Spleen (tissue), 11 donors: ENCODE data around the gene MC5R. TPM values are rescaled to one million over a fixed set of nuclear protein-coding genes. Genes with fewer than 3 reads are reported as not detected.
A peak's percentile ranks its signal among the peaks of the same experiment; 100 is the strongest.

Source experiments
- DNase-seq: peaks from one replicate; pipeline ENCODE4 v3.0.0-alpha.2; 2020
- H3K27ac ChIP-seq, 8 donors: fragments of 200-600 bp; sonication (generic) in 7 of 8; 1 replicate in 4 of 8; 2 replicates in 4 of 8; pipeline versions ENCODE4 v1.5.0 to v1.8.0; 2016 to 2021; ENCODE audit warnings: inconsistent platforms in 4 of 8, mild to moderate bottlenecking in 4 of 8, moderate library complexity in 1 of 8
- H3K27me3 ChIP-seq, 7 donors: fragments of 200-600 bp; sonication (generic) in 6 of 7; replicated peaks in 1 of 7; 1 replicate in 4 of 7; 2 replicates in 3 of 7; pipeline versions ENCODE4 v1.5.0 to v1.8.0; 2016 to 2021; ENCODE audit warnings: inconsistent platforms in 3 of 7, mild to moderate bottlenecking in 1 of 7
- H3K36me3 ChIP-seq, 6 donors: fragments of 200-600 bp; sonication (generic) in 5 of 6; 1 replicate in 4 of 6; 2 replicates in 2 of 6; pipeline versions ENCODE4 v1.5.0 to v1.8.0; 2016 to 2021; ENCODE audit warnings: inconsistent platforms in 2 of 6
- H3K4me1 ChIP-seq, 6 donors: fragments of 200-600 bp; sonication (generic) in 5 of 6; 1 replicate in 3 of 6; 2 replicates in 3 of 6; pipeline versions ENCODE4 v1.5.0 to v1.8.0; 2016 to 2021; ENCODE audit warnings: inconsistent platforms in 3 of 6
- H3K4me3 ChIP-seq, 8 donors: fragments of 200-600 bp; sonication (generic) in 7 of 8; 1 replicate in 4 of 8; 2 replicates in 4 of 8; pipeline versions ENCODE4 v1.5.0 to v1.8.0; 2016 to 2021; ENCODE audit warnings: inconsistent platforms in 4 of 8, mild to moderate bottlenecking in 4 of 8, moderate library complexity in 2 of 8
- H3K9me3 ChIP-seq, 8 donors: fragments of 200-600 bp; sonication (generic) in 7 of 8; 1 replicate in 4 of 8; 2 replicates in 4 of 8; pipeline versions ENCODE4 v1.5.0 to v1.8.0; 2016 to 2021; ENCODE audit warnings: inconsistent platforms in 4 of 8
- CTCF ChIP-seq, 11 experiments: fragments of 200-600 bp in 7 of 11; fragments of 450-650 bp in 4 of 11; sonication (generic) in 4 of 11; IDR thresholded peaks in 8 of 11; conservative IDR thresholded peaks in 3 of 11; 1 replicate in 7 of 11; 2 replicates in 4 of 11; pipeline versions ENCODE4 v1.4.0 to v1.8.0; 2016 to 2021; ENCODE audit warnings: antibody characterized with exemption in 11 of 11, inconsistent platforms in 4 of 11, mild to moderate bottlenecking in 1 of 11
- POLR2A ChIP-seq, 3 donors: fragments of 450-650 bp; IDR thresholded peaks; one replicate each; pipeline ENCODE4 v1.5.1; 2017; ENCODE audit warnings: antibody characterized with exemption in 3 of 3, mild to moderate bottlenecking in 1 of 3
- POLR2AphosphoS5 ChIP-seq, 3 donors: sonication (generic); formaldehyde crosslinking; IDR thresholded peaks; one replicate each; pipeline ENCODE4 v1.5.1; 2017; ENCODE audit warnings: antibody characterized with exemption in 3 of 3
- WGBS, 5 donors: extraction: QIAGEN DNeasy Blood & Tissue Kit in 3 of 5; methylation state at CpG; one replicate each; pipeline versions ENCODE4 v1.1.5 to v1.1.7; 2013 to 2018; 5-methylcytosine and 5-hydroxymethylcytosine counted together
- intact Hi-C: fragments of 100-400 bp; cut with DNase I; formaldehyde crosslinking; loops from one replicate; pipeline ENCODE4 v1.15.0; 2023; ENCODE audit warnings: low total_unique reads
- polyA plus RNA-seq, 3 donors: library from polyadenylated mRNA; stranded (reverse); fragments of 200-250 nt; gene quantifications; one replicate each; pipeline ENCODE4 v1.2.1, GENCODE V29; 2013
- total RNA-seq, 7 donors: library from RNA; depleted of rRNA in 3 of 7; stranded (reverse); fragments of >200 nt in 3 of 7; fragmentation: NEBNext Ultra II Directional in 4 of 7; extraction: Animal tissue kit (Norgen Biotek cat#: 25700) in 4 of 7; gene quantifications; one replicate each; pipeline versions ENCODE4 v1.1.0 to v1.2.1, GENCODE V29; 2016 to 2021
- donor health status: healthy with polysubstance abuse.
- donor health status: DM: no; HTN: no; CAD: no; lungs with moderate emphysema.
- donor health status: DM: no; HTN: no; CAD: no.
- donor health status: Bipolar disorder and iron deficiency.
- donor health status: healthy.
- donor health status: DM: no; HTN: no; CAD: no.
- donor health status: DM: yes; HTN: yes; CAD: no.

The MC5R gene
- total and polyA plus RNA-seq, 10 donors = 0.07 TPM; not detected in 9

GRCh38 chr18:13801260-13801601, 22.7 kb upstream of the MC5R start:
- TF ChIP-seq CTCF (IDR thresholded peaks at IDR 0.05 in 8 of 11, conservative IDR thresholded peaks at IDR 0.05 in 3 of 11) (no peak), POLR2A (IDR thresholded peaks at IDR 0.05) (no peak), POLR2AphosphoS5 (IDR thresholded peaks at IDR 0.05) (no peak)
- peaks cover 0 to 84% (median 19%) of the 10 kb centered on the region in 7 donors for H3K27me3 ChIP-seq
- peak overlapping the region in 5 of 8 donors; percentile 0 to 47 (median 5) for H3K4me3 ChIP-seq
- no peaks in the 10 kb centered on the region for H3K36me3 ChIP-seq
- DNase-seq = no peak
- H3K27ac ChIP-seq = no peak overlapping the region
- intact Hi-C loops = no loop called here
- H3K9me3 ChIP-seq = no peaks in the 10 kb centered on the region
- peaks cover 0 to 9% (median 7%) of the 10 kb centered on the region in 6 donors for H3K4me1 ChIP-seq
- 9 to 12% (median 10%) methylated on average over 15 of the region's 15 CpGs for WGBS, 5 donors

GRCh38 chr18:13804305-13804704, 19.6 kb upstream of the MC5R start:
- H3K4me3 ChIP-seq = no peak overlapping the region
- intact Hi-C loops = no loop called here
- H3K27ac ChIP-seq = no peak overlapping the region
- no peaks in the 10 kb centered on the region for H3K36me3 ChIP-seq
- TF ChIP-seq POLR2AphosphoS5 (IDR thresholded peaks at IDR 0.05) = no peak
- TF ChIP-seq CTCF (IDR thresholded peaks at IDR 0.05 in 8 of 11, conservative IDR thresholded peaks at IDR 0.05 in 3 of 11) = no peak
- TF ChIP-seq POLR2A (IDR thresholded peaks at IDR 0.05) = no peak
- H3K27me3 ChIP-seq = peaks cover 0 to 60% (median 19%) of the 10 kb centered on the region in 7 donors
- no peaks in the 10 kb centered on the region for H3K9me3 ChIP-seq
- peaks cover 0 to 9% (median 7%) of the 10 kb centered on the region in 6 donors for H3K4me1 ChIP-seq
- no peak for DNase-seq
- 45 to 61% (median 52%) methylated on average over 4 of the region's 4 CpGs for WGBS, 5 donors

GRCh38 chr18:13808294-13809042, 15.5 kb upstream of the MC5R start:
- Histone ChIP-seq H3K36me3 (no peaks in the 10 kb centered on the region), H3K4me1 (no peaks in the 10 kb centered on the region), H3K9me3 (no peaks in the 10 kb centered on the region), H3K4me3 (no peak overlapping the region), H3K27me3 (peaks cover 0 to 22% (median 4%) of the 10 kb centered on the region in 7 donors), H3K27ac (no peak overlapping the region)
- DNase-seq = no peak
- TF ChIP-seq POLR2AphosphoS5 (IDR thresholded peaks at IDR 0.05) (no peak), POLR2A (IDR thresholded peaks at IDR 0.05) (no peak), CTCF (IDR thresholded peaks at IDR 0.05 in 8 of 11, conservative IDR thresholded peaks at IDR 0.05 in 3 of 11) (no peak)
- 64 to 71% (median 67%) methylated on average over 8 of the region's 8 CpGs for WGBS, 5 donors
- intact Hi-C loops = no loop called here

GRCh38 chr18:13809043-13809430, 14.9 kb upstream of the MC5R start:
- intact Hi-C loops = no loop called here
- H3K27ac ChIP-seq = no peak overlapping the region
- WGBS, 5 donors = 36 to 88% (median 82%) methylated on average over 2 of the region's 2 CpGs

More at GRCh38 chr18:13809043-13809430, 14.9 kb upstream of the MC5R start:
- no peak for TF ChIP-seq POLR2A (IDR thresholded peaks at IDR 0.05)
- no peak for TF ChIP-seq POLR2AphosphoS5 (IDR thresholded peaks at IDR 0.05)
- Histone ChIP-seq H3K36me3 (no peaks in the 10 kb centered on the region), H3K4me1 (no peaks in the 10 kb centered on the region), H3K4me3 (no peak overlapping the region), H3K9me3 (no peaks in the 10 kb centered on the region), H3K27me3 (peaks cover 0 to 16% (median 2%) of the 10 kb centered on the region in 7 donors)
- no peak for DNase-seq
